Measurements from ENCODE around the gene GART.

The GART gene

DNA sequence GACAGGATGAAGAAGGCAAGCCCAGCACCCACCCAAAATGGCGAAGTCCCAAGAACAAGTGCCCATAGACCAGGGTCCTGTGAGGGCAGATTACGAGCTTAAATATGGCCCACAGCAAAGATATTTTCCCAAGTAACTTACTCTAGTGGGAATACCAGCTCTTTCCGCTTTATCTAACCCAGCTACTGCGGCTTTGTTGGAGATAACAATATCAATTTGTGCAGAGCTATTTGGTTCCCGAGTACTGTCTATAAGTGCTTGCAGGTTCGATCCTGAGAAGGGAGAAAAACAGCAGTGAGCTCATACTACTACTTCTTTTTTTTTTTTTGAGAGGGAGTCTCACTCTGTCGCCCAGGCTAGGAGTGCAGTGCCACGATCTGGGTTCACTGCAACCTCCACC lies 36.1 kb downstream of the GART start:
- ATAC-seq = no peak
- no peak overlapping the region for H3K27ac Mint-ChIP-seq
- H3K9me3 Mint-ChIP-seq = peaks cover 3% of the 10 kb centered on the region
- no peaks in the 10 kb centered on the region for H3K27me3 Mint-ChIP-seq
- H3K4me3 Mint-ChIP-seq = no peak overlapping the region
- peaks cover 67% of the 10 kb centered on the region for H3K36me3 Mint-ChIP-seq
- no peaks in the 10 kb centered on the region for H3K4me1 Mint-ChIP-seq

DNA sequence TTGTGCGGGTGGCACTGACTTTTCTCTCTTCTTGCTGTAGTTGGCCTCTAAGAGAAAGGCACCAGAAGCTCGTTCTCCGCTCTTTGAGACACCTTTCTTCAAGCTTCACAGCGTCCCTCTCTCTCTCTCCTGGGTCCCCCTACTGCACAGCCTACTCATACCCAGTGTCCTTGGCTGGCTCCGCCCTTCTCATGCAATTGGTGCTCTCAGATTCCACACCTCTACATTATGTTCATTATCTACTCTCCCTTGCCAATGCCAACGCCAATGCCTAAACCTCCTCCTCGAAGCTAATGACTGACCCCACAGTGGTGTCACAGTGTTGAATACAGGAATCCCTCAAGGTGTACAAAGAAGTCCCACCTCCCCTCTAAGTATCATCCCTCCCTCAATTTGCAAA lies 45.6 kb downstream of the GART start:
- Mint-ChIP-seq H3K27ac (no peak overlapping the region), H3K27me3 (no peaks in the 10 kb centered on the region), H3K36me3 (no peaks in the 10 kb centered on the region), H3K4me3 (no peak overlapping the region), H3K9me3 (no peaks in the 10 kb centered on the region), H3K4me1 (peaks cover 4% of the 10 kb centered on the region)
- no peak for ATAC-seq

DNA sequence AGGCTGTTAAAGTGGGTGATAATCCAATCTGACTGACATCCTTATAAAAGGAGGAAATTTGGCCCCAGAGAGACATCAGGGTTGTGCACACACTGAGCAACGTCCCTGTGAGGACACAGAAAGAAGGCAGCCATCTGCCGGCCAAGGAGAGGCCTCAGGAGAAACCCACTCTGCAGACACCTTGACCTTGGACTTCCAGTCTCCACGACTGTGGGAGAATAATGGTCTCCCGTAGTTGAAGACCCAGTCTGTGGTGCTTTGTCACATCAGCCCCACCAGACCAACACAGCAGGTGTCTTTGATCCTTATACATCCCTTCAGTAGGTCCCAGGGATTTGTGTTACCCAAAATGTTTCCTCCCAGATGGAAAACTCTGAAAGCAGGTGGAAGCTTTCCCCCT lies 46.2 kb downstream of the GART start:
- H3K9me3 Mint-ChIP-seq = no peaks in the 10 kb centered on the region
- H3K4me3 Mint-ChIP-seq = no peak overlapping the region
- ATAC-seq = no peak
- H3K4me1 Mint-ChIP-seq = peaks cover 4% of the 10 kb centered on the region
- H3K36me3 Mint-ChIP-seq = no peaks in the 10 kb centered on the region
- H3K27me3 Mint-ChIP-seq = no peaks in the 10 kb centered on the region
- H3K27ac Mint-ChIP-seq = no peak overlapping the region

DNA sequence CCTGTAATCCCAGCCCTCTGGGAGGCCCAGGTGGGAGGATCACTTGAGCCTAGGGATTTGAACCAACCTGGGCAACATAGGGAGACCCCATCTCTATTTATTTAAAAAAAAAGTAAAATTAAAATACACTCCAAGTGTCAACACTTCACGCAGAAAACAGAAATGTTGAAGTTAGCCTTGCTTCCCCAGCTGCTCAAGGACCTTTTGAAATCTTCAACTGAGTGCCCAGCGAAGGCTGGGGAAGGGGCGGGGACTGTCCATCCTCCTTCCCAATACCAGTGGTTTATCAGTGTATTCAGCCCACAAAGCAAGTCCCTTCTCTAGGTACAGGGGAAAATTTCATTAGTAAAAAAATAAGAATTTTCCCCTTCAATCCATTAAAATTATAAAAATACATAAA lies 48.2 kb downstream of the GART start:
- Mint-ChIP-seq H3K27me3 (no peaks in the 10 kb centered on the region), H3K9me3 (no peaks in the 10 kb centered on the region), H3K36me3 (peaks cover under 1% of the 10 kb centered on the region), H3K4me1 (peaks cover 4% of the 10 kb centered on the region), H3K27ac (no peak overlapping the region), H3K4me3 (no peak overlapping the region)
- ATAC-seq = no peak

DNA sequence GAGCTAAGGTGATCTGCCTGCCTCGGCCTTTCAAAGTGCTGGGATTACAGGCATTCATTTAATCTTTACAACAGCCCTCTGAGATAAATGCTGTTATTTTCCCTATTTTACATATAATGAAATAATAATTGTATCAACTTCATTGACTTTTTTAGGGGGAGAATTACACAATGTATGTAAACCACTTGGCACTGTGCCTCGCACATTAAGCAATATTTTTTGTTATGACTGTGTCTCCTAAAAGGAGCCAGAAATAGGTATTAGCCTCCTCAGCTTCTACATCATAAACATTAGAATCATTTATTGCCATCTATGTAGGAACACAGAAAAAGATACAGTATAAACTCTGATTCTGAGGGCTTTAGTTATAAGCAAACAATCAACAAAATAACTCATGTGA lies 49.3 kb downstream of the GART start:
- H3K4me3 Mint-ChIP-seq = no peak overlapping the region
- no peaks in the 10 kb centered on the region for H3K27me3 Mint-ChIP-seq
- ATAC-seq = no peak
- no peak overlapping the region for H3K27ac Mint-ChIP-seq
- peaks cover 5% of the 10 kb centered on the region for H3K36me3 Mint-ChIP-seq
- H3K4me1 Mint-ChIP-seq = peaks cover 4% of the 10 kb centered on the region
- H3K9me3 Mint-ChIP-seq = no peaks in the 10 kb centered on the region

DNA sequence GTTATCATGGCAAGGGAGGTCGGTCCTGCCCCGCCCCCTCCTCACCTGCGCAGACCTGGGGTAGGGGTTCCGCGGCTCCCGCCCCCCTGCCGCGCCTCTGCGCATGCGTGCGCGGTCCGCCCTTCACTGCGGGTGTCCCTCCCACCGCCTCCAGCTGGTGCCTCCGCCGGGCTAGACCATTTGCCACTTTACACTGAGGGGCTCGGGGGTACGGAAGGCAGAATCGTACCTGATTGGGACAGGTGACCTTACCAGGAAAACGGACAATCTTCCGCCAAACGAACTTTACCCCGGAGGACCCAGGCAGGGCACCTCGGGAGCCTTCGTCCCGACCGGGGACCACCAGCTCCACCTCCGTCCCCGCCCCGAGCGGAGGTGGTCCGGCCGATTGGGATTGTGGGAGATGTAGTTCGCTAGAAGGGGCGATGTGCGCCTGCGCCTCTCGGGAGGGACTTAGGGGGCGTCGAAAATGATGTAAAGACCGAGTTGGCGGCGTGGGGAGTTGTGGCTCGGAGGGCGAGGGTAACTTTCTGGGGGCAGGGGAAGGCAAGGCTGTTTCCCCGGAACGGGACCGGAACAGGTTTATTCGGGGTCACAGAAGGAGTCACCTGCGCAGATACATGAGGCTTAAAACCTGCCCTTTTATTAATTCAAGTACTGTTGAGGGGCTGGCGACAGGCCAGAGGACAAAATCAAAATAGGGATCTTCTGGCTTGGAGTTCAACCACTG lies 50.4 kb downstream of the GART start, which contains the start of gene DNAJC28:
Gene DNAJC28 (minus strand): TSS at position 344 of the 730 bp plus-strand sequence. CDS start 2,323 bp downstream, outside the sequence.
- H3K4me3 Mint-ChIP-seq = peak within 1 kb of the TSS; percentile 83
- no peaks in the 10 kb centered on the region for H3K27me3 Mint-ChIP-seq
- peaks cover 4% of the 10 kb centered on the region for H3K4me1 Mint-ChIP-seq
- no peaks in the 10 kb centered on the region for H3K9me3 Mint-ChIP-seq
- peak; percentile 99 for ATAC-seq
- peak within 1 kb of the TSS; percentile 80 for H3K27ac Mint-ChIP-seq
- H3K36me3 Mint-ChIP-seq = peaks cover 5% of the 10 kb centered on the region

GRCh38 chr21:33490991-33491372 lies 50.9 kb downstream of the GART start:
- peaks cover 5% of the 10 kb centered on the region for H3K36me3 Mint-ChIP-seq
- ATAC-seq = no peak
- H3K4me3 Mint-ChIP-seq = peak overlapping the region; percentile 83
- no peaks in the 10 kb centered on the region for H3K9me3 Mint-ChIP-seq
- peak overlapping the region; percentile 80 for H3K27ac Mint-ChIP-seq
- no peaks in the 10 kb centered on the region for H3K27me3 Mint-ChIP-seq
- H3K4me1 Mint-ChIP-seq = peaks cover 4% of the 10 kb centered on the region

- Mint-ChIP-seq H3K4me3 (no peak overlapping the region), H3K27me3 (no peaks in the 10 kb centered on the region), H3K27ac (no peak overlapping the region), H3K9me3 (no peaks in the 10 kb centered on the region), H3K4me1 (peaks cover 4% of the 10 kb centered on the region), H3K36me3 (peaks cover 5% of the 10 kb centered on the region)
- no peak for ATAC-seq
Measured at GRCh38 chr21:33488936-33489335, 53.0 kb downstream of the GART start.

DNA sequence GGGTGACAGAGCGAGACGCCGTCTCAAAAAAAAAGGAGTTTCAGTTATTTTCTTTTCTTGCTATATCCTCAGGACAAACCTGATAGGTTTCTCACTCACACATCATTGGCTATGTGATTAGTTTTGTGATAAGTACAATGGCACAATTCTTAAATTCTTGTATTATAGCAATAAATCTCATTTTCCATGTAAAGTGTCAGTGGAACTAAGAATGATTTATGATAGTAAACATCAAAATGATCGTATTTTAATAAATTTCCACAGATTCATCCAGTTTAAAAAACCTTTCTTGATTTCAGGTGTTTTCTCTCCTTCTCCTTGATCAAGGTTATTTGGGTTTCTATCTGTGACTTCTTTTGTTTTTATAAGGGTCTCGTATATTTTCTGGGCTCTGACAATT lies 53.9 kb downstream of the GART start:
- Mint-ChIP-seq H3K4me1 (peaks cover 4% of the 10 kb centered on the region), H3K27ac (no peak overlapping the region), H3K36me3 (peaks cover 5% of the 10 kb centered on the region), H3K9me3 (no peaks in the 10 kb centered on the region), H3K4me3 (no peak overlapping the region), H3K27me3 (no peaks in the 10 kb centered on the region)
- no peak for ATAC-seq

GRCh38 chr21:33481314-33481943 lies 60.5 kb downstream of the GART start:
- no peak overlapping the region for H3K27ac Mint-ChIP-seq

GRCh38 chr21:33480481-33481103 lies 61.3 kb downstream of the GART start:
- no peaks in the 10 kb centered on the region for H3K9me3 Mint-ChIP-seq
- peaks cover 28% of the 10 kb centered on the region for H3K4me1 Mint-ChIP-seq
- no peaks in the 10 kb centered on the region for H3K27me3 Mint-ChIP-seq
- H3K27ac Mint-ChIP-seq = peak overlapping the region; percentile 95
- H3K36me3 Mint-ChIP-seq = no peaks in the 10 kb centered on the region
- H3K4me3 Mint-ChIP-seq = peak overlapping the region; percentile 96
- ATAC-seq = no peak

More at GRCh38 chr21:33481314-33481943, 60.5 kb downstream of the GART start:
- no peak for ATAC-seq
- H3K36me3 Mint-ChIP-seq = no peaks in the 10 kb centered on the region
- H3K4me1 Mint-ChIP-seq = peaks cover 28% of the 10 kb centered on the region
- no peaks in the 10 kb centered on the region for H3K9me3 Mint-ChIP-seq
- no peak overlapping the region for H3K4me3 Mint-ChIP-seq
- H3K27me3 Mint-ChIP-seq = no peaks in the 10 kb centered on the region

GRCh38 chr21:33479679-33480480 lies 62.0 kb downstream of the GART start, which contains the start of gene TMEM50B:
TSS of gene TMEM50B (minus strand) at chr21:33479974. CDS start at chr21:33468885, 11,089 bp downstream.
- Mint-ChIP-seq H3K9me3 (no peaks in the 10 kb centered on the region), H3K4me3 (peak within 1 kb of the TSS; percentile 96), H3K4me1 (peaks cover 28% of the 10 kb centered on the region), H3K36me3 (no peaks in the 10 kb centered on the region), H3K27ac (peak within 1 kb of the TSS; percentile 95), H3K27me3 (no peaks in the 10 kb centered on the region)
- peak; percentile 97 for ATAC-seq

- no peaks in the 10 kb centered on the region for H3K36me3 Mint-ChIP-seq
- peak; percentile 49 for ATAC-seq
- H3K4me3 Mint-ChIP-seq = peak overlapping the region; percentile 96
- H3K9me3 Mint-ChIP-seq = no peaks in the 10 kb centered on the region
- H3K27me3 Mint-ChIP-seq = no peaks in the 10 kb centered on the region
- H3K4me1 Mint-ChIP-seq = peaks cover 28% of the 10 kb centered on the region
- peak overlapping the region; percentile 95 for H3K27ac Mint-ChIP-seq
Measured at GRCh38 chr21:33478935-33479678, 62.8 kb downstream of the GART start.

- peak overlapping the region; percentile 95 for H3K27ac Mint-ChIP-seq
Measured at GRCh38 chr21:33478182-33478581, 63.7 kb downstream of the GART start.

More at GRCh38 chr21:33478182-33478581, 63.7 kb downstream of the GART start:
- H3K9me3 Mint-ChIP-seq = no peaks in the 10 kb centered on the region
- peaks cover 32% of the 10 kb centered on the region for H3K4me1 Mint-ChIP-seq
- ATAC-seq = no peak
- H3K36me3 Mint-ChIP-seq = peaks cover 7% of the 10 kb centered on the region
- H3K27me3 Mint-ChIP-seq = no peaks in the 10 kb centered on the region
- H3K4me3 Mint-ChIP-seq = peak overlapping the region; percentile 96
